Stimulated activated CD4-positive, alpha-beta T cell treated with anti-CD3 and anti-CD28 coated beads, Interleukin-1b, Interleukin-23, amount 100 ng/mL, for 1 hour (primary cell): ENCODE results near the gene C19orf73.

ENCODE experiments used
- DNase-seq, 2 donors: peaks; one replicate each; pipeline ENCODE4 v3.0.0-alpha.2; 2020; ENCODE audit warnings: low read depth in 2 of 2

Gene C19orf73

DNA sequence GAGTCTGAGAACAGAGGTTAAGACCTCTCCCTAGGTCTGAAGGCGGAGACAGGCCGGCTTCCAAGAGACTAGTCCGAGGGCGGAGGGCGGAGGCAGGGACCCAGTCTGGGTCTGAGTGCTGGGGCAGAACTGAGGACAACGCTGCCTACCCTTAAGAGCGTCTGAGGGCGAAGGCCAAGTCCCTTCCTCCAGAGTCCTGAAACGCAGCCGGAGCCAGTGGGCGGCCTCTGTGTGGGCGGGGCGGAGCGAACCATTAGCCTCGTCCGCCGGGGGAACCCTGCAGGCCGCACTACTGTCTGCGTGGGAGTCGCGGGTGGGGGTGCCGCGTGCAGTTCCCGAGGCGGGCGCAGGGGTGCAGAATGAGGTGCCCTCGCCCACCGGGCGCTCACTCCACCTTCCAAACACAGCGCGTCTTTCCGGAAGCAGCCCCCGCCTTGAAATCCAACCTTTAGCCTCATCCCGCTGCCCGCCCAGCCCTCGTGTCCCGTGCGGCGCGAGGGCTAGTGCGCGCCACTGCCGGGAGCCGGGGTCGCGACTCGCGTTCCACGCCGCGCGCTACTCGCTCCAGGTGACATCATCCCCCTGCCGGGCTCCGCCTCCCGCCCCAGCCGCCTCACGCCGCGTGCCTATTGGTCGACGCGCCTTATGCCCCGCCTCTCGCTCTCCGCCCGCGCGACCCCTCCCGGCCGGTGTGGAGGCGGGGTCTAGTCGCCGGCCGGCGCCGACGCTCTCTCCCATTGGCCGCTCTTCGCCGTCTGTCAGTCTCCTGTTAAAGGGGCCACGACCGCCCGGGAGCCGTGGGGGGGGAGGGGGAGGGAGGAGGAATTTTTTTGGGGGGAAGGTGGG is at the start of gene C19orf73:
TSS of gene C19orf73 (minus strand) at position 579 of the 846 bp plus-strand sequence. CDS start at position 458, 121 bp downstream.
- DNase-seq = peak; percentile 87 to 93

DNA sequence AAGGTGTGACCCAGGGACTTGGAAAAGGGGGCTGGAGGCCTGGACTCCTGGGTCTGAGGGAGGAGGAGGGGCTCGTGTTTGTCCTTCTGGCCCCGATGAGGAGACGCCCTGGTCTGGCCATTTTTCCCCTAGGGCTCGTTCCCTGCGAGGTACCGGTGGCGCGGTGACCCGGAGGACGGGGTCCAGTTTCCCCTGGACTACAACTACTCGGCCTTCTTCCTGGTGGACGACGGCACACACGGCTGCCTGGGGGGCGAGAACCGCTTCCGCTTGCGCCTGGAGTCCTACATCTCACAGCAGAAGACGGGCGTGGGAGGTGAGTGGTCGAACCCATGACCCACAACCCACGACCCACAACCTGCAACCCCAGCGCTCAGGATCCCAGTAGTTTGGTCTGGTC is 49.5 kb upstream of the C19orf73 start:
- no peak for DNase-seq

- no peak for DNase-seq
These were observed 49.0 kb upstream of the C19orf73 start for GRCh38 chr19:49167857-49168409.

GRCh38 chr19:49165865-49166301 is 46.9 kb upstream of the C19orf73 start:
- no peak for DNase-seq

GRCh38 chr19:49165111-49165750 is 46.3 kb upstream of the C19orf73 start:
- DNase-seq = no peak

DNA sequence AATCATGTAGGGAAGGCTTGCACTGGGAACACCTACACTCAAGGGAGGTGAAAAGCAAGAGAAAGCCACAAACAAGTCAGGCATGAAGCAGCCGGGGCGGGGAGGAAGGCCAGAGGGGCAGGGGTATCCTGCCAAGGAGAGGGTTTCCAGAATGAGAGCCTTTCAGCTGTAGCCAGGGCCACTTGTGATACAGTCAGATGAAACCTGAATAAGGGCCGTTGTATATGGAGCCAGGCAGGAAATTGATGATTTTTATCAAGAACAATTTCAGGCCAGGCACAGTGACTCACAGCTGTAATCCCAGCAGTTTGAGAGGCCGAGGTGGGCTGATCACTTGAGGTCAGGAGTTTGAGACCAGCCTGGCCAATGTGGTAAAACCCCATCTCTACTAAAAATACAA is 43.0 kb upstream of the C19orf73 start:
- no peak for DNase-seq

GRCh38 chr19:49160450-49161189 is 41.7 kb upstream of the C19orf73 start:
- DNase-seq = no peak

DNA sequence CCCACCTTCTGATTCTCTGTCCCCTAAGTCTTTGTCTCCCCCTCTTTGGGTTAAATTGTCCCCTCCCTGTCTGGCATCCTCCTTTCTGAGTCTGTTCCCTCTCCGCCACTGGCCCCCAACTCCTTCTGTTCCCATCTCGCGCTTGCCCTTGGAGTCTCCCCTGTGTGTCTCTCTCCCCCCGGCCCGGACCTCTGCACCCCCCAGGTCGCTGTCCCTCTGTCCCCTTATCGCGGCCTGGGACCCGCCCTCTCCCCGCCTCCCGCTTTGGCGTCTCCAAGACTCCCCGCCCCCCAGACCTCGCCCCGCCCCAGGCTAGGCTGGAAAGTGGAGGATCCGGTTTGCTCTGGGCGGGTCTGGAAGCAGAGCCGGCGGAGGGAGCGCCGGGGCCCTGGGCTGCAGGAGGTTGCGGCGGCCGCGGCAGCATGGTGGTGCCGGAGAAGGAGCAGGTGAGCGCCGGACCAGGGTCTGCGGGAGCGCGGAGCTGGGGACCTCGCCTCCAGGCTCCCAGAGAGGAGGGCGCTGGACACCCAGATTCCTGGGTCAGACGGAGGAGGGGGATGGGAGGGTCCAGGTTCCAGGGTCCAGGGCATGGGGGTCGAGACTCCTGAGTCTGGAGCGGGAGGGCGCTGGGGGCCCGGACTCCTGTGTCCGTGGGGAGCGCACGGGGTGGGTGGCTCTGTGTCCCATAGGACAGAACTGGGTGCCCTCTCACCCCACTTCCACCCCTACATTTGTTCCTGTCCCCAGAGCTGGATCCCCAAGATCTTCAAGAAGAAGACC is 38.7 kb upstream of the C19orf73 start, which contains the start of gene TRPM4:
TSS of gene TRPM4 (plus strand) at position 348 of the 780 bp plus-strand sequence. CDS start at position 423, 75 bp downstream.
- peak in 1 of 2 donors; percentile 26 for DNase-seq

GRCh38 chr19:49155820-49156346 is 36.9 kb upstream of the C19orf73 start:
- no peak for DNase-seq

GRCh38 chr19:49155005-49155819 is 36.3 kb upstream of the C19orf73 start, which contains the start of gene HRC:
Gene HRC, minus strand, starts transcription at chr19:49155396. Its CDS starts 159 bp downstream, at chr19:49155237.
- no peak for DNase-seq

DNA sequence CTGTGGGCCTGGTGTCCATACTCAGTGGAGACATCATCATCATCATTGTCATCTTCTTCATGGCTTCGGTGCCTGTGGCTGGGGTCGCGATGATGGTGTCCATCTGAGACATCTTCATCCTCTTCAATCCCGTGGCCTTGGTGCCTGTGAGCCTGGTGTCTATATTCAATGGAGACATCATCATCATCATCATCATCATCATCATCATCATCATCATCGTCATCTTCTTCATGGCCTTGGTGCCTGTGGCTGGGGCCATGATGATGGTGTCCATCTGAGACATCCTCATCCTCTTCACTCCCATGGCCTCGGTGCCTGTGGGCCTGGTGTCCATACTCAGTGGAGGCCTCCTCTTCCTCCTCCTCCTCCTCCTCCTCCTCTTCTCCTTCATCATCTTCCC is 35.3 kb upstream of the C19orf73 start:
- DNase-seq = no peak

GRCh38 chr19:49153167-49153809 is 34.3 kb upstream of the C19orf73 start:
- DNase-seq = no peak

- DNase-seq = no peak
These were observed 33.2 kb upstream of the C19orf73 start for GRCh38 chr19:49152119-49152550.

DNA sequence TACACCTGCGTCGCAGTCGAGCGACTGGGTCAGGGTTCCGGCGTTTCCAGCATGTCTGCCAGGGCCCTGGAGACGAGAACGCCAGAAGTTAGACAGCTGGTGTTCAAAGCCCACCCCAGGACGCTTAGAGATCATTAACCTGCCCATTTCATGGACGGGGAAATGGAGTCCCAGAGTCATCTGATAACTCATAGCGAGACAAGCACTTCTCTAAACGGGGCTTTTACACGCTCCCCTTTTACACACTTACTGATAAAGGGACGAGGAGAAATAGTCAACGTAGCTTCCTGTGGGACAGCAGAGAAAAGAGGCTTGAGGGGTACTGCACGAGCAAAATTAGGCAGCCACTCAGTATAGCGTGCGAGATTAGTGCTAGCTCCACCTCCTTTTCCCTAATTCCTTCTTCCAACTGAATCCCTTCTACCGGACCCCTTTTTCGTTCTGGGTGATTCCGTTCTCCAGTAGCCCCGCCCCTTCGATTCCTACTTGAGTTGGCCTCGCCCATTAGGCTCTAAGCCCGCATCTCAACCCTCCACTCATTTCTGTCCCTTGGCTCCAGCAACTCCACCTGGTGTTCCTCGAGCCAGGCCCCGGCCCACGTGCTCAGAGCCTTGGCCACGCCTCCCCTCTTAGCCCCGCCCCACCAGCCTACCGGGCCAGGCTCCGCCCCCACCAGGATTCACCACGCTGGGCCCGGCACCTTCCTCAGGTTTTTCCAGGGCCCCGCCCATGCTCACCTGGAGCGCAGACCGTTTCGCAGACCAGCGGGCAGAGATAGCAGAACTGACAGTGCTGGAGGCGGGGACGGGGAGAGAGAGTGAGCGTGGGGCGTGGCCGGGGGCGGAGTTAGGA is 32.5 kb upstream of the C19orf73 start:
- peak in 1 of 2 donors; percentile 21 for DNase-seq

DNA sequence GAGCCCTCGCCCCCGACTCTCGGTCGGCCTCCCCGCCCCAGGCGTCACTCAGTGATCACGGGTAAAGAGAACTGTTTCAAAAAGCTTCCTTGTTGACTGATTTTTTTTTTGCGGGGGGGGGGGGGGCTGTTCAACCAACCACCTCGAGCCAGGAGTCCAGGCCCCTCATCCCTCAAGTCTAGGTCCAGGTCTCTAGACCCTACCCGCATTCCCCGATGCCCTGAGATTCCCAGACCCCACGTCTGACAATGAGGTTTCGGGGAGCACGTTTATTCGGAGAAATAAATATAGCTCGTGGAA is 32.0 kb upstream of the C19orf73 start:
- no peak for DNase-seq

GRCh38 chr19:49150106-49150943 is 31.4 kb upstream of the C19orf73 start:
- no peak for DNase-seq

DNA sequence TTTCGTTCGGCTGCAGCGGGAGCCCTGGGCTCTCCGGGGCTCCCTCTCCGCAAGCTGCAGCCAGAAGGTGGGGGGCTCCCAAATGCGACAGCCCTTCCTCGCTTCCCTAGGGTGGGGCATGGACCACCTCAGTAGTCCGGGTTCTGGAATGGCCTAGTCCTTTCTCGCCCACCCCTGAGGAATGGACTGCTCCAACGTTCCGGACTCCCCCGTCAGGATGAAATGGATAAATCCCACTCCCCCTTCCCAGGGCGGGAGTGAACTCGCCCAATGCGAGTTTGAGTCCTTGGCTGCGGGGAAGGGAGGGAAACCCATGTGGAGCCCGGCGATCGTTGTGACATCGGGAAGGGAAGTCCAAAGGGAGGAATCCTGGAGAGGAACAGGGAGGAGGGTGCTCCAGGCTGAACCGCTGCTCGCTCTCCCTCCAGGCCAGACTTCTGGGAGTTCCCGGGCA is 30.7 kb upstream of the C19orf73 start:
- DNase-seq = no peak
